Mesothelial cell of epicardium (in vitro differentiated cells): ENCODE measurements around the gene PDGFD. TPM values are rescaled to one million over a fixed set of nuclear protein-coding genes. Genes with fewer than 3 reads are reported as not detected.

ENCODE experiments used
- DNase-seq, 2 experiments: peaks; one replicate each; pipeline ENCODE4 v3.0.0; 2021; ENCODE audit warnings: low spot score in 2 of 2; ENCODE audit not compliant: unreplicated experiment in 2 of 2
- H3K27ac Mint-ChIP-seq: 2 replicates; pipeline ENCODE4 v1.8.0; 2021; ENCODE audit warnings: mixed read lengths
- H3K27me3 Mint-ChIP-seq: 2 replicates; pipeline ENCODE4 v1.8.0; 2021; ENCODE audit warnings: low read depth, mixed read lengths
- H3K36me3 Mint-ChIP-seq: 2 replicates; pipeline ENCODE4 v1.8.0; 2021; ENCODE audit warnings: mixed read lengths
- H3K4me1 Mint-ChIP-seq: 2 replicates; pipeline ENCODE4 v1.8.0; 2021; ENCODE audit warnings: mixed read lengths
- H3K4me3 Mint-ChIP-seq: 2 replicates; pipeline ENCODE4 v1.8.0; 2021; ENCODE audit warnings: mild to moderate bottlenecking, moderate library complexity, mixed read lengths
- H3K9me3 Mint-ChIP-seq: 2 replicates; pipeline ENCODE4 v1.8.0; 2021; ENCODE audit warnings: mixed read lengths
- total RNA-seq: library from RNA; stranded (reverse); gene quantifications from 3 replicates; pipeline ENCODE4 v1.2.1, GENCODE V29; 2021
- TF ChIP-seq, protein P1 (sequence below): fragments of 200-600 bp; sonication (generic); IDR thresholded peaks from one replicate; pipeline ENCODE4 v1.5.0; 2021; ENCODE audit warnings: antibody characterized with exemption; ENCODE audit not compliant: unreplicated experiment

The PDGFD gene
- total RNA-seq, 1 donor from 2014 or later = 29.1 TPM

- H3K4me3 Mint-ChIP-seq = no peak overlapping the region
- DNase-seq = no peak
- no peaks in the 10 kb centered on the region for H3K27me3 Mint-ChIP-seq
- H3K4me1 Mint-ChIP-seq = peaks cover 46% of the 10 kb centered on the region
- H3K27ac Mint-ChIP-seq = no peak overlapping the region
- H3K36me3 Mint-ChIP-seq = peaks cover 4% of the 10 kb centered on the region
- TF ChIP-seq, protein P1, sequence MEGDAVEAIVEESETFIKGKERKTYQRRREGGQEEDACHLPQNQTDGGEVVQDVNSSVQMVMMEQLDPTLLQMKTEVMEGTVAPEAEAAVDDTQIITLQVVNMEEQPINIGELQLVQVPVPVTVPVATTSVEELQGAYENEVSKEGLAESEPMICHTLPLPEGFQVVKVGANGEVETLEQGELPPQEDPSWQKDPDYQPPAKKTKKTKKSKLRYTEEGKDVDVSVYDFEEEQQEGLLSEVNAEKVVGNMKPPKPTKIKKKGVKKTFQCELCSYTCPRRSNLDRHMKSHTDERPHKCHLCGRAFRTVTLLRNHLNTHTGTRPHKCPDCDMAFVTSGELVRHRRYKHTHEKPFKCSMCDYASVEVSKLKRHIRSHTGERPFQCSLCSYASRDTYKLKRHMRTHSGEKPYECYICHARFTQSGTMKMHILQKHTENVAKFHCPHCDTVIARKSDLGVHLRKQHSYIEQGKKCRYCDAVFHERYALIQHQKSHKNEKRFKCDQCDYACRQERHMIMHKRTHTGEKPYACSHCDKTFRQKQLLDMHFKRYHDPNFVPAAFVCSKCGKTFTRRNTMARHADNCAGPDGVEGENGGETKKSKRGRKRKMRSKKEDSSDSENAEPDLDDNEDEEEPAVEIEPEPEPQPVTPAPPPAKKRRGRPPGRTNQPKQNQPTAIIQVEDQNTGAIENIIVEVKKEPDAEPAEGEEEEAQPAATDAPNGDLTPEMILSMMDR = no peak
- peaks cover 3% of the 10 kb centered on the region for H3K9me3 Mint-ChIP-seq
Measured at GRCh38 chr11:103920933-103921332, 243.0 kb downstream of the PDGFD start.

DNA sequence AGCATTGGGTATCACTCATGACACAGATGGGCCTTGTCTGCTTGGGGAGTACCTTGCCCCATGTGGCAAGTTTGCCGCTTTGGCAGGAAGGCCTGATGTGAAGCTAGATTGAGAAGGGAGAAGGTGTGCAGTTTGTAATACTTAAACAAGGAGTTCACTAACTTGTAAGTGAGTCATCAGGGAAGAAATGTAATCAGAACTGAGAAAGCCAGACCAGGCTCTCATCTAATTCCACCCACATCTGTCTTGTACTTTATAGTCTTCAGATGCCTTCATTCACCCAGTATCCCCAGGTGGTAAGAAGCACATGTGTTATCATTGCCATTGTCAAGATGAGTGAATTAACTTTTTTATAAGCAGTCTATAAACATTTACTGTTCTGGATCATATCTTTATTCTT is 243.5 kb downstream of the PDGFD start:
- peaks cover 7% of the 10 kb centered on the region for H3K36me3 Mint-ChIP-seq
- H3K4me1 Mint-ChIP-seq = peaks cover 46% of the 10 kb centered on the region
- peaks cover 8% of the 10 kb centered on the region for H3K9me3 Mint-ChIP-seq
- H3K27me3 Mint-ChIP-seq = no peaks in the 10 kb centered on the region
- TF ChIP-seq, protein P1 = no peak
- no peak for DNase-seq
- no peak overlapping the region for H3K4me3 Mint-ChIP-seq
- H3K27ac Mint-ChIP-seq = no peak overlapping the region

GRCh38 chr11:103910721-103911120 is 253.2 kb downstream of the PDGFD start:
- Mint-ChIP-seq H3K27ac (no peak overlapping the region), H3K4me3 (no peak overlapping the region), H3K4me1 (peaks cover 19% of the 10 kb centered on the region), H3K9me3 (peaks cover 43% of the 10 kb centered on the region), H3K36me3 (peaks cover 41% of the 10 kb centered on the region), H3K27me3 (no peaks in the 10 kb centered on the region)
- TF ChIP-seq, protein P1 = no peak
- no peak for DNase-seq

GRCh38 chr11:103907548-103908455 is 256.1 kb downstream of the PDGFD start:
- Mint-ChIP-seq H3K27me3 (no peaks in the 10 kb centered on the region), H3K4me1 (peaks cover 19% of the 10 kb centered on the region), H3K27ac (peak overlapping the region; percentile 48), H3K4me3 (no peak overlapping the region), H3K36me3 (peaks cover 15% of the 10 kb centered on the region), H3K9me3 (peaks cover 14% of the 10 kb centered on the region)
- DNase-seq = no peak
- TF ChIP-seq, protein P1 = no peak

DNA sequence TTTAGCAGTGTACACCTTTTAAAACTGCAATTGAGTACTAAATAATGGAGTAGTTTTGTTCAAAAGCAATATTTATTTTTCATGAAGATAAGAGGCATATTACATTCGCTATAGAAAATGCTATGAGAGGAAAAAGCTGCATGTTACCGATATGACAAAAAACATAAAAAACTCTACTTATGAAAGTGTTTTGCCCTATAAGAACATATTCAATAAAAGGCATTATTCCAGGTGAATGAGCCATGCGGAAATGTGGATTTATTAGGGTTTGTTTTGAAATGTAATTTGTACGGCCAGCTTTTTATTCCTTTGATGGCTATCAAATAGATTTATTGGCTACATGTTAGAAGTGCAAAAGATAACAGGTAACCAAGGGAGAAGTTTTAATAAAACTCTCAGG is 256.8 kb downstream of the PDGFD start:
- H3K27me3 Mint-ChIP-seq = no peaks in the 10 kb centered on the region
- peaks cover 19% of the 10 kb centered on the region for H3K4me1 Mint-ChIP-seq
- H3K4me3 Mint-ChIP-seq = no peak overlapping the region
- no peak overlapping the region for H3K27ac Mint-ChIP-seq
- H3K36me3 Mint-ChIP-seq = peaks cover 8% of the 10 kb centered on the region
- TF ChIP-seq, protein P1 = no peak
- no peak for DNase-seq
- peaks cover 7% of the 10 kb centered on the region for H3K9me3 Mint-ChIP-seq
